DND-41 (cell line): ENCODE measurements around the gene SCN5A.

Source experiments
- ATAC-seq: fragments of 200-7000 bp; cut with Tn5 transposase; 3 replicates; pipeline ENCODE4 v1.9.1; 2021; ENCODE audit warnings: low read depth; ENCODE audit not compliant: insufficient read depth
- DNase-seq: peaks from one replicate; pipeline ENCODE4 v3.0.0-alpha.2; 2020
- H2AFZ ChIP-seq: 2 replicates; pipeline ENCODE4 v1.6.0; 2012; ENCODE audit warnings: low read depth, low read length
- H3K27ac ChIP-seq: 2 replicates; pipeline ENCODE4 v1.5.1; 2012; ENCODE audit warnings: low read length, inconsistent platforms
- H3K27me3 ChIP-seq: fragments of 200-600 bp; sonication (generic); 2 replicates; pipeline ENCODE4 v1.6.0; 2012; ENCODE audit warnings: low read length, mild to moderate bottlenecking, inconsistent platforms; ENCODE audit not compliant: insufficient read depth, poor library complexity
- H3K36me3 ChIP-seq: 2 replicates; pipeline ENCODE4 v1.5.1; 2012; ENCODE audit warnings: low read length, inconsistent platforms; ENCODE audit not compliant: insufficient read depth
- H3K4me1 ChIP-seq: 2 replicates; pipeline ENCODE4 v1.5.1; 2012; ENCODE audit warnings: mild to moderate bottlenecking, low read length; ENCODE audit not compliant: insufficient read depth
- H3K4me2 ChIP-seq: 2 replicates; pipeline ENCODE4 v1.6.0; 2012; ENCODE audit warnings: mild to moderate bottlenecking, moderate library complexity, low read length, inconsistent platforms; ENCODE audit not compliant: insufficient read depth
- H3K4me3 ChIP-seq, 2 experiments: fragments of 200-600 bp in 1 of 2; shearing (Covaris generic) in 1 of 2; 2 replicates each; pipeline ENCODE4 v1.5.1; 2012 to 2016; ENCODE audit warnings: inconsistent platforms in 2 of 2, low read length in 2 of 2, mild to moderate bottlenecking in 2 of 2, low read depth in 1 of 2, moderate library complexity in 1 of 2
- H3K79me2 ChIP-seq: 2 replicates; pipeline ENCODE4 v1.6.0; 2012; ENCODE audit warnings: low read length, inconsistent platforms; ENCODE audit not compliant: insufficient read depth
- H3K9ac ChIP-seq: 2 replicates; pipeline ENCODE4 v1.6.0; 2012; ENCODE audit warnings: low read depth, mild to moderate bottlenecking, inconsistent platforms, low read length, moderate library complexity
- H3K9me3 ChIP-seq: 2 replicates; pipeline ENCODE4 v1.5.1; 2012; ENCODE audit warnings: low read length, moderate library complexity, mild to moderate bottlenecking, inconsistent platforms; ENCODE audit not compliant: insufficient read depth, severe bottlenecking
- H4K20me1 ChIP-seq: 2 replicates; pipeline ENCODE4 v1.6.0; 2012; ENCODE audit warnings: low read length; ENCODE audit not compliant: insufficient read depth
- EZH2 ChIP-seq: IDR thresholded peaks from 3 replicates; pipeline ENCODE4 v1.6.1; 2012; ENCODE audit warnings: borderline replicate concordance, low read depth, mild to moderate bottlenecking, moderate library complexity, low read length, inconsistent platforms; ENCODE audit not compliant: severe bottlenecking
- TF ChIP-seq, protein P1 (sequence below): IDR thresholded peaks from 2 replicates; pipeline ENCODE4 v1.5.1; 2012; ENCODE audit warnings: borderline replicate concordance, low read length, moderate library complexity, mild to moderate bottlenecking; ENCODE audit not compliant: poor library complexity, severe bottlenecking; ENCODE audit errors: extremely low read depth

Gene SCN5A

DNA sequence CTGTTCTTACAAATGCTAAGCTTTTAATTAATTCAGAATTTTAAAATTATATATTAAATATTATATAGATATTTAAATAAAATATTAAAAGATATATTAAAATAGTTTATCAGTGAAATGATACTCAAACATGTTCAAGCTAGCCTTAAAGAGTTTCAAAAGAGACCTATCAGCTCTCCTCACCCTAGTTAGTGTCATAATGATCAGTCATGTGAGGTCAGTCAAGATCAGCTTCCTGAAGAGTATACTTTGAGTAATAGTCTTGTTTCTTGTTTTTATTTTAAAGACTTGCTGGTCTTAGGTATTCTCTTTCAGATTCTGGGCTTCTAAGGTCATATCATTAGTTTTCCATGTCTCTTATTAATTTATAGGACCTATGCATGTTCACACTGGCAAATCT lies 138.9 kb downstream of the SCN5A start:
- peaks cover 65% of the 10 kb centered on the region for H3K36me3 ChIP-seq
- H3K27me3 ChIP-seq: no peaks in the 10 kb centered on the region
- no peaks in the 10 kb centered on the region for H4K20me1 ChIP-seq
- no peak overlapping the region for H3K4me3 ChIP-seq
- no peaks in the 10 kb centered on the region for H3K79me2 ChIP-seq
- H3K27ac ChIP-seq: no peak overlapping the region
- no peak overlapping the region for H3K4me2 ChIP-seq
- H3K9me3 ChIP-seq: no peaks in the 10 kb centered on the region
- no peak for TF ChIP-seq EZH2
- TF ChIP-seq, protein P1, sequence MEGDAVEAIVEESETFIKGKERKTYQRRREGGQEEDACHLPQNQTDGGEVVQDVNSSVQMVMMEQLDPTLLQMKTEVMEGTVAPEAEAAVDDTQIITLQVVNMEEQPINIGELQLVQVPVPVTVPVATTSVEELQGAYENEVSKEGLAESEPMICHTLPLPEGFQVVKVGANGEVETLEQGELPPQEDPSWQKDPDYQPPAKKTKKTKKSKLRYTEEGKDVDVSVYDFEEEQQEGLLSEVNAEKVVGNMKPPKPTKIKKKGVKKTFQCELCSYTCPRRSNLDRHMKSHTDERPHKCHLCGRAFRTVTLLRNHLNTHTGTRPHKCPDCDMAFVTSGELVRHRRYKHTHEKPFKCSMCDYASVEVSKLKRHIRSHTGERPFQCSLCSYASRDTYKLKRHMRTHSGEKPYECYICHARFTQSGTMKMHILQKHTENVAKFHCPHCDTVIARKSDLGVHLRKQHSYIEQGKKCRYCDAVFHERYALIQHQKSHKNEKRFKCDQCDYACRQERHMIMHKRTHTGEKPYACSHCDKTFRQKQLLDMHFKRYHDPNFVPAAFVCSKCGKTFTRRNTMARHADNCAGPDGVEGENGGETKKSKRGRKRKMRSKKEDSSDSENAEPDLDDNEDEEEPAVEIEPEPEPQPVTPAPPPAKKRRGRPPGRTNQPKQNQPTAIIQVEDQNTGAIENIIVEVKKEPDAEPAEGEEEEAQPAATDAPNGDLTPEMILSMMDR: no peak
- DNase-seq (no peak), ATAC-seq (no peak)
- H2AFZ ChIP-seq: no peak overlapping the region
- no peak overlapping the region for H3K9ac ChIP-seq
- H3K4me1 ChIP-seq: no peaks in the 10 kb centered on the region

DNA sequence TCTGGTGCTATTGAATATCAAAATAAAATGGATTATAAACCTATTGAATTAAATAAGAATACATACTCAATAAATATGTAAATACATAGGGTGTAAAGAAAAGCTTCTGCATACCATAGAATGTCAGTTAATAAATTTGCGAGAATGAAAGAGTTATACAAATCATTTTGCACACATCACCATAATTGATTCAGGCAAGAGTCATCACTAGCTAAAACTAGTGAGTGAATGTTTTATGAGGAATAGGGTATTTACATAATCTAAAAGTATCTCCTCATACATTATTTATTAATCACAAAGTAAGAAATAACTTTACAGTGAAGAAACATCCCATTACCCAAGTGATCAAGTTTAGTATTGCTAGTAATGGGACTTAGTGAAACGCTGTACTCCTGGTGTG lies 139.8 kb downstream of the SCN5A start:
- ATAC-seq: no peak
- TF ChIP-seq EZH2: no peak
- TF ChIP-seq, protein P1: no peak
- peaks cover 63% of the 10 kb centered on the region for H3K36me3 ChIP-seq

GRCh38 chr3:38507120-38507519 lies 142.4 kb downstream of the SCN5A start:
- no peak overlapping the region for H3K4me2 ChIP-seq
- H4K20me1 ChIP-seq: no peaks in the 10 kb centered on the region
- H3K9me3 ChIP-seq: no peaks in the 10 kb centered on the region
- no peak for DNase-seq
- H3K9ac ChIP-seq: no peak overlapping the region
- TF ChIP-seq, protein P1: no peak
- no peak for TF ChIP-seq EZH2
- H3K79me2 ChIP-seq: no peaks in the 10 kb centered on the region
- H3K4me3 ChIP-seq: no peak overlapping the region
- no peaks in the 10 kb centered on the region for H3K27me3 ChIP-seq
- H3K27ac ChIP-seq: no peak overlapping the region
- peaks cover 70% of the 10 kb centered on the region; the same call in 1 of the 2 replicates for H3K36me3 ChIP-seq
- H3K4me1 ChIP-seq: no peaks in the 10 kb centered on the region
- ATAC-seq: no peak
- H2AFZ ChIP-seq: no peak overlapping the region

More for the DNA sequence above, 139.8 kb downstream of the SCN5A start:
- Histone ChIP-seq H3K9ac (no peak overlapping the region), H3K4me2 (no peak overlapping the region), H3K4me3 (no peak overlapping the region), H3K9me3 (no peaks in the 10 kb centered on the region), H3K27me3 (no peaks in the 10 kb centered on the region), H3K79me2 (no peaks in the 10 kb centered on the region), H3K4me1 (no peaks in the 10 kb centered on the region), H4K20me1 (no peaks in the 10 kb centered on the region), H2AFZ (no peak overlapping the region), H3K27ac (no peak overlapping the region)
- DNase-seq: no peak
